Neuronal stem cell (in vitro differentiated cells): ENCODE results near the gene WDFY1.

Experiments used
- DNase-seq: peaks from one replicate; pipeline ENCODE4 v3.0.0-alpha.2; 2013; ENCODE audit warnings: low spot score
- H2AFZ ChIP-seq: one replicate; pipeline ENCODE4 v1.6.1; 2013; ENCODE audit warnings: mild to moderate bottlenecking, low read length, inconsistent platforms
- H2AK5ac ChIP-seq: 2 replicates; pipeline ENCODE4 v1.6.1; 2013; ENCODE audit warnings: low read depth, mild to moderate bottlenecking, inconsistent platforms, low read length, moderate library complexity, mixed read lengths
- H2BK120ac ChIP-seq: 2 replicates; pipeline ENCODE4 v1.6.1; 2013; ENCODE audit warnings: low read depth, mild to moderate bottlenecking, inconsistent platforms, low read length, moderate library complexity, mixed read lengths
- H2BK12ac ChIP-seq: one replicate; pipeline ENCODE4 v1.6.1; 2013; ENCODE audit warnings: low read length, inconsistent platforms
- H2BK15ac ChIP-seq: 2 replicates; pipeline ENCODE4 v1.6.1; 2013; ENCODE audit warnings: mild to moderate bottlenecking, low read length, inconsistent platforms, mixed read lengths
- H2BK5ac ChIP-seq: one replicate; pipeline ENCODE4 v1.6.1; 2013; ENCODE audit warnings: inconsistent platforms, mild to moderate bottlenecking, low read length, moderate library complexity
- H3K14ac ChIP-seq: one replicate; pipeline ENCODE4 v1.6.1; 2013; ENCODE audit warnings: low read length, inconsistent platforms
- H3K18ac ChIP-seq: 2 replicates; pipeline ENCODE4 v1.6.1; 2013; ENCODE audit warnings: low read length, inconsistent platforms
- H3K23ac ChIP-seq: 2 replicates; pipeline ENCODE4 v1.6.1; 2013; ENCODE audit warnings: low read depth, mild to moderate bottlenecking, mixed read lengths, low read length, inconsistent platforms; ENCODE audit not compliant: poor library complexity
- H3K27ac ChIP-seq: replicated peaks from 3 replicates; pipeline ENCODE4 v1.5.1; 2013; ENCODE audit warnings: low read length, inconsistent platforms
- H3K27me3 ChIP-seq, 3 experiments: 2 replicates each; pipeline ENCODE4 v1.6.1; 2013; ENCODE audit warnings: low read length in 3 of 3, mild to moderate bottlenecking in 2 of 3, inconsistent platforms in 1 of 3, low read depth in 1 of 3, mixed read lengths in 1 of 3, moderate library complexity in 1 of 3; ENCODE audit not compliant: control insufficient read depth in 3 of 3, insufficient read depth in 3 of 3
- H3K36me3 ChIP-seq, 2 donors: replicated peaks in 1 of 2; 2 replicates each; pipeline ENCODE4 v1.6.1; 2013; ENCODE audit warnings: low read length in 2 of 2; ENCODE audit not compliant: control insufficient read depth in 2 of 2, insufficient read depth in 2 of 2
- H3K4ac ChIP-seq: 2 replicates; pipeline ENCODE4 v1.6.1; 2013; ENCODE audit warnings: inconsistent platforms, mild to moderate bottlenecking, low read length, moderate library complexity
- H3K4me1 ChIP-seq, 2 donors: 1 replicate in 1 of 2; 2 replicates in 1 of 2; pipeline ENCODE4 v1.6.1; 2013; ENCODE audit warnings: low read length in 2 of 2, low read depth in 1 of 2; ENCODE audit not compliant: control insufficient read depth in 2 of 2, insufficient read depth in 1 of 2
- H3K4me2 ChIP-seq: one replicate; pipeline ENCODE4 v1.6.1; 2013; ENCODE audit warnings: mild to moderate bottlenecking, low read length, inconsistent platforms; ENCODE audit not compliant: insufficient read depth, poor library complexity, severe bottlenecking
- H3K4me3 ChIP-seq, 2 donors: 2 replicates each; pipeline ENCODE4 v1.5.1; 2013; ENCODE audit warnings: low read length in 2 of 2, mild to moderate bottlenecking in 2 of 2, inconsistent platforms in 1 of 2, moderate library complexity in 1 of 2
- H3K79me1 ChIP-seq: one replicate; pipeline ENCODE4 v1.6.1; 2013; ENCODE audit warnings: low read depth, mild to moderate bottlenecking, inconsistent platforms, low read length, moderate library complexity
- H3K9ac ChIP-seq: one replicate; pipeline ENCODE4 v1.6.1; 2013; ENCODE audit warnings: mild to moderate bottlenecking, low read depth, low read length, inconsistent platforms; ENCODE audit not compliant: poor library complexity
- H3K9me3 ChIP-seq, 2 donors: replicated peaks in 1 of 2; 2 replicates each; pipeline versions ENCODE3 to v1.6.1; 2013; ENCODE audit warnings: low read length in 2 of 2, mild to moderate bottlenecking in 2 of 2, inconsistent platforms in 1 of 2, low read depth in 1 of 2, mixed read lengths in 1 of 2, moderate library complexity in 1 of 2; ENCODE audit not compliant: control insufficient read depth in 2 of 2, insufficient read depth in 1 of 2
- H4K8ac ChIP-seq: one replicate; pipeline ENCODE4 v1.6.1; 2013; ENCODE audit warnings: low read depth, mild to moderate bottlenecking, inconsistent platforms, low read length, moderate library complexity
- H4K91ac ChIP-seq: one replicate; pipeline ENCODE4 v1.6.1; 2013; ENCODE audit warnings: low read length, low read depth, mild to moderate bottlenecking, inconsistent platforms; ENCODE audit not compliant: poor library complexity
- WGBS, 2 donors: extraction: QIAGEN DNeasy Blood & Tissue Kit; methylation state at CpG; one replicate each; pipeline ENCODE4 v1.1.7; 2013; ENCODE audit warnings: missing lambda C conversion rate in 2 of 2, mixed read lengths in 1 of 2; ENCODE audit not compliant: insufficient read length in 2 of 2, insufficient replicate concordance in 1 of 2; ENCODE audit errors: extremely low coverage in 2 of 2; 5-methylcytosine and 5-hydroxymethylcytosine counted together

The WDFY1 gene

GRCh38 chr2:223854741-223855140 is 90.4 kb downstream of the WDFY1 start:
- H3K36me3 ChIP-seq = no peaks in the 10 kb centered on the region
- no peak overlapping the region for H2BK15ac ChIP-seq
- no peak overlapping the region for H2BK12ac ChIP-seq
- H3K79me1 ChIP-seq = no peaks in the 10 kb centered on the region
- no peak overlapping the region for H2AK5ac ChIP-seq
- H3K18ac ChIP-seq = no peak overlapping the region
- no peak overlapping the region for H2BK120ac ChIP-seq
- H2BK5ac ChIP-seq = no peak overlapping the region
- no peak overlapping the region for H3K4me2 ChIP-seq
- no peaks in the 10 kb centered on the region for H3K27me3 ChIP-seq
- H3K9me3 ChIP-seq = peaks cover 0 to 5% of the 10 kb centered on the region in 2 donors
- H4K91ac ChIP-seq = no peak overlapping the region
- no peak overlapping the region for H2AFZ ChIP-seq
- H3K4me3 ChIP-seq = no peak overlapping the region
- H4K8ac ChIP-seq = no peak overlapping the region
- H3K14ac ChIP-seq = no peak overlapping the region
- H3K27ac ChIP-seq = no peak overlapping the region
- H3K9ac ChIP-seq = no peak overlapping the region
- no peak overlapping the region for H3K4ac ChIP-seq
- peaks cover 0 to 3% of the 10 kb centered on the region in 2 donors for H3K4me1 ChIP-seq
- no CpG with 5 or more reads among the region's 2 CpGs for WGBS, 2 donors
- H3K23ac ChIP-seq = no peak overlapping the region
- DNase-seq = no peak

- Histone ChIP-seq H3K18ac (no peak overlapping the region), H2BK5ac (no peak overlapping the region), H4K91ac (no peak overlapping the region), H3K23ac (no peak overlapping the region), H3K4me3 (no peak overlapping the region), H2AFZ (no peak overlapping the region), H3K36me3 (no peaks in the 10 kb centered on the region), H3K27me3 (no peaks in the 10 kb centered on the region), H4K8ac (no peak overlapping the region), H2AK5ac (no peak overlapping the region), H3K4me1 (no peaks in the 10 kb centered on the region), H2BK120ac (no peak overlapping the region), H3K79me1 (no peaks in the 10 kb centered on the region), H2BK12ac (no peak overlapping the region), H2BK15ac (no peak overlapping the region), H3K14ac (no peak overlapping the region), H3K9ac (no peak overlapping the region), H3K9me3 (peaks cover 0 to 11% of the 10 kb centered on the region in 2 donors), H3K27ac (no peak overlapping the region), H3K4ac (no peak overlapping the region), H3K4me2 (no peak overlapping the region)
- no CpG with 5 or more reads among the region's 3 CpGs for WGBS, 2 donors
- no peak for DNase-seq
Measured at GRCh38 chr2:223853425-223853837, 91.7 kb downstream of the WDFY1 start.

GRCh38 chr2:223852281-223852795 is 92.8 kb downstream of the WDFY1 start:
- Histone ChIP-seq H2AFZ (no peak overlapping the region), H3K79me1 (no peaks in the 10 kb centered on the region), H2BK12ac (no peak overlapping the region), H3K4me3 (no peak overlapping the region), H3K9me3 (peaks cover 0 to 11% of the 10 kb centered on the region in 2 donors), H3K27me3 (no peaks in the 10 kb centered on the region), H3K4me1 (no peaks in the 10 kb centered on the region), H3K4ac (no peak overlapping the region), H3K18ac (no peak overlapping the region), H2BK120ac (no peak overlapping the region), H3K36me3 (no peaks in the 10 kb centered on the region), H4K8ac (no peak overlapping the region), H2BK5ac (no peak overlapping the region), H3K9ac (no peak overlapping the region), H3K27ac (no peak overlapping the region), H3K4me2 (no peak overlapping the region), H2AK5ac (no peak overlapping the region), H4K91ac (no peak overlapping the region), H3K23ac (no peak overlapping the region), H3K14ac (no peak overlapping the region), H2BK15ac (no peak overlapping the region)
- DNase-seq = no peak
- WGBS, 2 donors = no CpG with 5 or more reads among the region's 3 CpGs

- H2AK5ac ChIP-seq = no peak overlapping the region
- H2BK12ac ChIP-seq = no peak overlapping the region
- H3K4me3 ChIP-seq = no peak overlapping the region
- H3K9ac ChIP-seq = no peak overlapping the region
- no peak overlapping the region for H2AFZ ChIP-seq
- H3K4me2 ChIP-seq = no peak overlapping the region
- DNase-seq = no peak
- H3K4ac ChIP-seq = no peak overlapping the region
- H3K27me3 ChIP-seq = no peaks in the 10 kb centered on the region
- no peak overlapping the region for H4K91ac ChIP-seq
- no peak overlapping the region for H3K27ac ChIP-seq
- H3K9me3 ChIP-seq = peaks cover 0 to 11% of the 10 kb centered on the region in 2 donors
- no peak overlapping the region for H4K8ac ChIP-seq
- no peak overlapping the region for H2BK15ac ChIP-seq
- H3K79me1 ChIP-seq = no peaks in the 10 kb centered on the region
- no peaks in the 10 kb centered on the region for H3K36me3 ChIP-seq
- no peak overlapping the region for H3K18ac ChIP-seq
- no peaks in the 10 kb centered on the region for H3K4me1 ChIP-seq
- H3K14ac ChIP-seq = no peak overlapping the region
- no peak overlapping the region for H3K23ac ChIP-seq
- H2BK5ac ChIP-seq = no peak overlapping the region
- WGBS, 2 donors = no CpG with 5 or more reads among the region's 7 CpGs
- H2BK120ac ChIP-seq = no peak overlapping the region
Measured at GRCh38 chr2:223847410-223847809, 97.7 kb downstream of the WDFY1 start.
